Gastrocnemius medialis (tissue), 4 donors: ENCODE data around the gene SLC1A2.

Experiments used
- POLR2A ChIP-seq, 2 donors: fragments of 450-650 bp; IDR thresholded peaks; one replicate each; pipeline ENCODE4 v1.6.1; 2017; ENCODE audit warnings: antibody characterized with exemption in 2 of 2, mild to moderate bottlenecking in 2 of 2, moderate library complexity in 2 of 2
- TF ChIP-seq, protein P1 (sequence below), 5 experiments: fragments of 450-650 bp in 3 of 5; fragments of 200-600 bp in 2 of 5; sonication (generic) in 2 of 5; IDR thresholded peaks in 4 of 5; conservative IDR thresholded peaks in 1 of 5; 1 replicate in 4 of 5; 2 replicates in 1 of 5; pipeline ENCODE4 v1.5.1; 2016 to 2019; ENCODE audit warnings: antibody characterized with exemption in 5 of 5, mild to moderate bottlenecking in 3 of 5, moderate library complexity in 3 of 5

DNA sequence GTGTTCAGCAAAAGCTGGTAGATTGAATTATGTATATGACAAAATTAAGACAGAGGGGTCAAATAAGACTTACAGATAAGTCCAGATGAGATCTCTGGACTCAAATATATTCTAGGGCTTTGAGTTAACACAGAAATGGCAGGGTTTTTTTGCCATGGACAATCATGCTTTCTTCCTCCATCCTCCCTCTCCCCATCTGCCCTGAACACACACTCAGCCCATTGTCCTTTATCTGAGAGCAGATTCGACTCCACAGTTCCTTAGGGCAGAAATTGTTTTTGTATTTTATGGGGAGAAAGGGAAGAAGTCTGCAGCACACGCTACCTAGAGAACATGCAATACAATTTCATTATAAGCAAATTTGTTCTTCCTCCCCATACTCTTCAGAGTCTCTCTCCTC is 86.8 kb downstream of the SLC1A2 start:
- TF ChIP-seq, protein P1, sequence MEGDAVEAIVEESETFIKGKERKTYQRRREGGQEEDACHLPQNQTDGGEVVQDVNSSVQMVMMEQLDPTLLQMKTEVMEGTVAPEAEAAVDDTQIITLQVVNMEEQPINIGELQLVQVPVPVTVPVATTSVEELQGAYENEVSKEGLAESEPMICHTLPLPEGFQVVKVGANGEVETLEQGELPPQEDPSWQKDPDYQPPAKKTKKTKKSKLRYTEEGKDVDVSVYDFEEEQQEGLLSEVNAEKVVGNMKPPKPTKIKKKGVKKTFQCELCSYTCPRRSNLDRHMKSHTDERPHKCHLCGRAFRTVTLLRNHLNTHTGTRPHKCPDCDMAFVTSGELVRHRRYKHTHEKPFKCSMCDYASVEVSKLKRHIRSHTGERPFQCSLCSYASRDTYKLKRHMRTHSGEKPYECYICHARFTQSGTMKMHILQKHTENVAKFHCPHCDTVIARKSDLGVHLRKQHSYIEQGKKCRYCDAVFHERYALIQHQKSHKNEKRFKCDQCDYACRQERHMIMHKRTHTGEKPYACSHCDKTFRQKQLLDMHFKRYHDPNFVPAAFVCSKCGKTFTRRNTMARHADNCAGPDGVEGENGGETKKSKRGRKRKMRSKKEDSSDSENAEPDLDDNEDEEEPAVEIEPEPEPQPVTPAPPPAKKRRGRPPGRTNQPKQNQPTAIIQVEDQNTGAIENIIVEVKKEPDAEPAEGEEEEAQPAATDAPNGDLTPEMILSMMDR (IDR thresholded peaks at IDR 0.05 in 4 of 5, conservative IDR thresholded peaks at IDR 0.05 in 1 of 5) = no peak
- TF ChIP-seq POLR2A (IDR thresholded peaks at IDR 0.05) = no peak
